H1 (cell line): ENCODE measurements around the gene SAPCD1.

Source experiments
- CTCF ChIP-seq, 3 experiments: IDR thresholded peaks; 1 replicate in 2 of 3; 2 replicates in 1 of 3; pipeline versions ENCODE4 v1.5.1 to v1.6.1; 2011; ENCODE audit warnings: low read length in 3 of 3, mild to moderate bottlenecking in 3 of 3, inconsistent platforms in 2 of 3, low read depth in 1 of 3, moderate library complexity in 1 of 3; ENCODE audit not compliant: insufficient read depth in 1 of 3; ENCODE audit errors: control extremely low read depth in 1 of 3
- MAX ChIP-seq: IDR thresholded peaks from 2 replicates; pipeline ENCODE4 v1.6.1; 2012; ENCODE audit warnings: inconsistent platforms
- POLR2A ChIP-seq, 2 experiments: IDR thresholded peaks; 1 replicate in 1 of 2; 2 replicates in 1 of 2; pipeline ENCODE4 v1.6.1; 2011; ENCODE audit warnings: low read depth in 2 of 2, low read length in 2 of 2, mild to moderate bottlenecking in 2 of 2; ENCODE audit errors: control extremely low read depth in 1 of 2
- SUZ12 ChIP-seq: fragments of 200-600 bp; sonication (generic); IDR thresholded peaks from 2 replicates; pipeline ENCODE4 v1.6.1; 2012; ENCODE audit warnings: mild to moderate bottlenecking, inconsistent platforms, low read length, moderate library complexity, mixed read lengths

- TF ChIP-seq POLR2A (IDR thresholded peaks at IDR 0.05; ENCODE audit: control extremely low read depth in 1 of 2, low read depth in 2 of 2, low read length in 2 of 2) (no peak), SUZ12 (no peak), CTCF (IDR thresholded peaks at IDR 0.05; ENCODE audit: control extremely low read depth in 1 of 3, insufficient read depth in 1 of 3, low read depth in 1 of 3, low read length in 3 of 3) (no peak), MAX (no peak)
Measured at GRCh38 chr6:31779908-31780307, 17.5 kb downstream of the SAPCD1 start.
